Gastroesophageal sphincter (tissue), 4 donors: Measurements from ENCODE around the gene AFG3L2. TPM values are rescaled to one million over a fixed set of nuclear protein-coding genes. Genes with fewer than 3 reads are reported as not detected.

Source experiments
- ATAC-seq: fragments of 150-250 bp; one replicate; pipeline ENCODE4 v1.9.1; 2016; ENCODE audit warnings: mild to moderate bottlenecking, moderate library complexity
- H3K27ac ChIP-seq, 4 donors: fragments of 200-600 bp; sonication (generic) in 3 of 4; 1 replicate in 3 of 4; 2 replicates in 1 of 4; pipeline ENCODE4 v1.5.1; 2016 to 2019
- H3K27me3 ChIP-seq: fragments of 200-600 bp; sonication (generic); one replicate; pipeline ENCODE4 v1.5.1; 2019
- H3K36me3 ChIP-seq, 2 donors: fragments of 200-600 bp; sonication (generic); one replicate each; pipeline ENCODE4 v1.5.1; 2019; ENCODE audit warnings: control low read depth in 1 of 2
- H3K4me1 ChIP-seq, 3 donors: fragments of 200-600 bp; sonication (generic); 1 replicate in 2 of 3; 2 replicates in 1 of 3; pipeline ENCODE4 v1.5.1; 2016 to 2019; ENCODE audit warnings: control low read depth in 2 of 3
- H3K4me3 ChIP-seq, 2 donors: fragments of 200-600 bp; sonication (generic); one replicate each; pipeline ENCODE4 v1.5.1; 2019; ENCODE audit warnings: mild to moderate bottlenecking in 1 of 2, moderate library complexity in 1 of 2
- H3K9me3 ChIP-seq, 3 donors: fragments of 200-600 bp; sonication (generic); one replicate each; pipeline ENCODE4 v1.5.1; 2017 to 2019; ENCODE audit warnings: control low read depth in 2 of 3
- EP300 ChIP-seq: sonication (generic); formaldehyde crosslinking; IDR thresholded peaks from one replicate; pipeline ENCODE4 v1.6.1; 2017; ENCODE audit warnings: antibody characterized with exemption, mild to moderate bottlenecking
- POLR2A ChIP-seq, 2 donors: fragments of 450-650 bp; IDR thresholded peaks; one replicate each; pipeline ENCODE4 v1.6.1; 2017; ENCODE audit warnings: antibody characterized with exemption in 2 of 2, mild to moderate bottlenecking in 2 of 2, moderate library complexity in 1 of 2
- POLR2AphosphoS5 ChIP-seq: sonication (generic); formaldehyde crosslinking; IDR thresholded peaks from one replicate; pipeline ENCODE4 v1.6.1; 2017; ENCODE audit warnings: antibody characterized with exemption
- WGBS, 2 donors: methylation state at CpG; one replicate each; pipeline ENCODE4 v1.1.5; 2018; ENCODE audit warnings: low coverage in 1 of 2; 5-methylcytosine and 5-hydroxymethylcytosine counted together
- small RNA-seq, 4 donors: library from RNA; depleted of rRNA; stranded (forward); fragments of <200 nt; gene quantifications; one replicate each; pipeline ENCODE3, GENCODE V24; 2016
- total RNA-seq, 4 donors: library from RNA; depleted of rRNA; stranded (reverse); fragments of >200 nt; gene quantifications; one replicate each; pipeline ENCODE4 v1.1.0, GENCODE V29; 2016
- TF ChIP-seq, protein P1 (sequence below), 4 experiments: fragments of 200-600 bp in 2 of 4; fragments of 450-650 bp in 2 of 4; sonication (generic) in 1 of 4; IDR thresholded peaks; one replicate each; pipeline ENCODE4 v1.5.1; 2017 to 2019; ENCODE audit warnings: antibody characterized with exemption in 4 of 4, mild to moderate bottlenecking in 2 of 4, moderate library complexity in 2 of 4

The AFG3L2 gene
- total RNA-seq, 4 donors from 2014 or later = 38.4 to 52.9 (median 40.8) TPM

DNA sequence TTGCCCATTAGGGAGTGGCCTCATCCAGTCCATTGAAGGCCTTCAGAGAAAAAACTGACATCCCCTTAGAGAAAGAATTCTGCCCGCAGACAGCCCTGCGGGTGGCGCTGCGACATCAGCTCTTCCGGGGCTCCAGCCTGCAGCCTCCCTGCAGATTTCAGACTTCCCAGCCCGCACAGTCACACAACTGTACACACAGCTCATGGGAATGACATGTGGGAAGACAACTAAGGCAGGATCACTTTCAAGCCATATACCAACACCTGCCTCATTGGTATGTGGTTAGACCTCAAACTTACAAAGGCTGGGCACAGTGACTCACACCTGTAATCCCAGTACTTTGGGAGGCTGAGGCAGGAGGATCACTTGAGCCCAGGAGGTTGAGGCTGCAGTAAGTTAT, 93.8 kb downstream of the AFG3L2 start:
- no peaks in the 10 kb centered on the region for H3K9me3 ChIP-seq
- WGBS, 2 donors = 88% methylated on average over 6 of the region's 6 CpGs; no CpG with 5 or more reads in 1 of the 2 donors
- TF ChIP-seq EP300 = no peak
- TF ChIP-seq, protein P1, sequence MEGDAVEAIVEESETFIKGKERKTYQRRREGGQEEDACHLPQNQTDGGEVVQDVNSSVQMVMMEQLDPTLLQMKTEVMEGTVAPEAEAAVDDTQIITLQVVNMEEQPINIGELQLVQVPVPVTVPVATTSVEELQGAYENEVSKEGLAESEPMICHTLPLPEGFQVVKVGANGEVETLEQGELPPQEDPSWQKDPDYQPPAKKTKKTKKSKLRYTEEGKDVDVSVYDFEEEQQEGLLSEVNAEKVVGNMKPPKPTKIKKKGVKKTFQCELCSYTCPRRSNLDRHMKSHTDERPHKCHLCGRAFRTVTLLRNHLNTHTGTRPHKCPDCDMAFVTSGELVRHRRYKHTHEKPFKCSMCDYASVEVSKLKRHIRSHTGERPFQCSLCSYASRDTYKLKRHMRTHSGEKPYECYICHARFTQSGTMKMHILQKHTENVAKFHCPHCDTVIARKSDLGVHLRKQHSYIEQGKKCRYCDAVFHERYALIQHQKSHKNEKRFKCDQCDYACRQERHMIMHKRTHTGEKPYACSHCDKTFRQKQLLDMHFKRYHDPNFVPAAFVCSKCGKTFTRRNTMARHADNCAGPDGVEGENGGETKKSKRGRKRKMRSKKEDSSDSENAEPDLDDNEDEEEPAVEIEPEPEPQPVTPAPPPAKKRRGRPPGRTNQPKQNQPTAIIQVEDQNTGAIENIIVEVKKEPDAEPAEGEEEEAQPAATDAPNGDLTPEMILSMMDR (IDR thresholded peaks at IDR 0.05) = peak in 1 of 4 experiments; percentile 14
- ATAC-seq = no peak
- H3K27me3 ChIP-seq = no peaks in the 10 kb centered on the region
- no peak overlapping the region for H3K4me3 ChIP-seq
- H3K4me1 ChIP-seq = peaks cover 0 to 57% (median 11%) of the 10 kb centered on the region in 3 donors
- peak overlapping the region in 3 of 4 donors; percentile 39 to 98 (median 93) for H3K27ac ChIP-seq
- H3K36me3 ChIP-seq = no peaks in the 10 kb centered on the region

DNA sequence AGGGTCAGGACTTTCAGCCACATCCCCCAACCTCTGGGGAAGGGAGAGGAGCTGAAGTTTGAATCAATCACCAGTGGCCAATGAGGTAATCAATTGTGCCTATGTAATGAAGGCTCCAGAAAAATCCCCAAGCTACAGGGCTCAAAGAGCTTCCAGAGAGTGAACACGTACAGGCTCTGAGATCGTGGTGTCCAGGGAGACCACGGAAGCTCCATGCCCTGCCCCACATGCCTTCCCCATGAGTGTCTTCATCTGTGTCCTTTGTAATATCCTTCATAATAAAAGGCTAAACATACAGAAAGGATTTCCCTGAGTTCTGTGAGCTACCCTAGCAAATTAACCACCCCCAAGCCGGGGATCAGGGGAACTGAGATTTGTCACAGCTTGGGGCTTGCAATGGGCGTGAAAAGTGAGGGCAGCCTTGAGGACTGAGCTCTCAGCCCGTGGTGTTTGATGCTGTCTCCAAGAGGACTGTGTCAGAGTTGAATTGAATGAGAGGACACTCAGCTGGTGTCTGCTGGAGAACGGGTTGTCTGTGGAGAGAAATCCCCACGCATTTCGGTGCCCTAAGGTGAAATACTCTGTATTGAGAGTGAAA, 94.5 kb downstream of the AFG3L2 start:
- Histone ChIP-seq H3K36me3 (no peaks in the 10 kb centered on the region), H3K27me3 (no peaks in the 10 kb centered on the region), H3K4me1 (peaks cover 0 to 58% (median 9%) of the 10 kb centered on the region in 3 donors), H3K27ac (peak overlapping the region in 3 of 4 donors; percentile 39 to 98 (median 93)), H3K9me3 (no peaks in the 10 kb centered on the region), H3K4me3 (no peak overlapping the region)
- WGBS, 2 donors = 81 to 82% methylated on average over 5 to 8 of the region's 9 CpGs
- no peak for ATAC-seq
- TF ChIP-seq POLR2A (IDR thresholded peaks at IDR 0.05) (no peak), POLR2AphosphoS5 (no peak), EP300 (no peak)
- TF ChIP-seq, protein P1 (IDR thresholded peaks at IDR 0.05) = no peak

- H3K4me3 ChIP-seq = no peak overlapping the region
- no peaks in the 10 kb centered on the region for H3K27me3 ChIP-seq
- WGBS, 2 donors = 50% methylated on average over 1 of the region's 1 CpG; no CpG with 5 or more reads in 1 of the 2 donors
- no peak for TF ChIP-seq POLR2AphosphoS5
- TF ChIP-seq POLR2A (IDR thresholded peaks at IDR 0.05) = no peak
- TF ChIP-seq, protein P1 (IDR thresholded peaks at IDR 0.05) = no peak
- TF ChIP-seq EP300 = no peak
- no peaks in the 10 kb centered on the region for H3K36me3 ChIP-seq
- ATAC-seq = no peak
- no peaks in the 10 kb centered on the region for H3K9me3 ChIP-seq
- H3K27ac ChIP-seq = peak overlapping the region in 3 of 4 donors; percentile 65 to 98 (median 93)
- H3K4me1 ChIP-seq = peaks cover 0 to 59% (median 9%) of the 10 kb centered on the region in 3 donors
These were observed 95.2 kb downstream of the AFG3L2 start for GRCh38 chr18:12281861-12282260.

GRCh38 chr18:12279781-12280531, 97.1 kb downstream of the AFG3L2 start:
- TF ChIP-seq POLR2AphosphoS5 (no peak), EP300 (no peak), POLR2A (IDR thresholded peaks at IDR 0.05) (no peak)
- TF ChIP-seq, protein P1 (IDR thresholded peaks at IDR 0.05) = no peak
- Histone ChIP-seq H3K27me3 (no peaks in the 10 kb centered on the region), H3K36me3 (no peaks in the 10 kb centered on the region), H3K4me3 (peak overlapping the region; percentile 43 to 57), H3K9me3 (no peaks in the 10 kb centered on the region), H3K27ac (peak overlapping the region; percentile 93 to 98 (median 95)), H3K4me1 (peaks cover 0 to 66% (median 9%) of the 10 kb centered on the region in 3 donors)
- ATAC-seq = no peak
- WGBS, 2 donors = 60 to 61% methylated on average over 1 to 3 of the region's 16 CpGs

Small RNA genes lying within 50 kb of the gene (small RNA-seq; reads per million reads assigned to genes)
- gene RNU6-170P (0 reads per million in 4 donors), gene RNU7-129P (0 reads per million in 4 donors)

Other genes starting within 250 kb of the AFG3L2 start
- 1 to 10 TPM in 1 of 4 donors, under 1 TPM in 2, not detected in 1; 0.31 to 5.1 (median 0.59) TPM for gene CIDEA, start 122.9 kb downstream of the AFG3L2 start, total RNA-seq
- gene TUBB6, start 69.0 kb downstream of the AFG3L2 start, total RNA-seq = 100 to 1,000 TPM; 398 to 983 (median 654) TPM
- gene PRELID3A, start 30.7 kb upstream of the AFG3L2 start, total RNA-seq = 1 to 10 TPM; 2.6 to 4.7 (median 3.2) TPM